GM21381 (cell line): ENCODE data around the gene TREM2.
"Not testable (repeated sequence)": the region's sequence is repeated elsewhere in the genome, so short reads cannot be mapped to it uniquely, and the experiment has no call there.

Experiments
- ATAC-seq: cut with Tn5 transposase; IDR thresholded peaks from one replicate; pipeline ENCODE4 v1.9.1; 2021; ENCODE audit warnings: mild to moderate bottlenecking, moderate library complexity; ENCODE audit not compliant: unreplicated experiment

The TREM2 gene

DNA sequence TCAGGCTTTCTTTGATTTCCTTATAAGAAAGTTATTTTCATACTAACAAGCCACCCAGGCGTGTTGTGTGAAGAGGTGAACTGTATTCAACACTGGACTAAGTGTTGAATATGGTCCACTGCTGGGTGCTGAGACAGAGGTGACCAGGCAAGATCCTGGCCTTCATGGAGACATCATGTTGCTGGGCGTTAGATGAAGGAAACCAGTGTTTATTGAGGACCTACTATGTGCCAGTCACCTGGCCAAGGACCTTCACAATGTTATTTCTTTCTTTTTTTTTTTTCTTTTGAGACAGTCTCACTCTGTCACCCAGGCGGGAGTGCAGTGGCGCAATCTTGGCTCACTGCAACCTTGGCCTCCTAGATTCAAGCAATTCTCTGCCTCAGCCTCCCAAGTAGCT is 6.9 kb downstream of the TREM2 start:
- ATAC-seq, result no peak

DNA sequence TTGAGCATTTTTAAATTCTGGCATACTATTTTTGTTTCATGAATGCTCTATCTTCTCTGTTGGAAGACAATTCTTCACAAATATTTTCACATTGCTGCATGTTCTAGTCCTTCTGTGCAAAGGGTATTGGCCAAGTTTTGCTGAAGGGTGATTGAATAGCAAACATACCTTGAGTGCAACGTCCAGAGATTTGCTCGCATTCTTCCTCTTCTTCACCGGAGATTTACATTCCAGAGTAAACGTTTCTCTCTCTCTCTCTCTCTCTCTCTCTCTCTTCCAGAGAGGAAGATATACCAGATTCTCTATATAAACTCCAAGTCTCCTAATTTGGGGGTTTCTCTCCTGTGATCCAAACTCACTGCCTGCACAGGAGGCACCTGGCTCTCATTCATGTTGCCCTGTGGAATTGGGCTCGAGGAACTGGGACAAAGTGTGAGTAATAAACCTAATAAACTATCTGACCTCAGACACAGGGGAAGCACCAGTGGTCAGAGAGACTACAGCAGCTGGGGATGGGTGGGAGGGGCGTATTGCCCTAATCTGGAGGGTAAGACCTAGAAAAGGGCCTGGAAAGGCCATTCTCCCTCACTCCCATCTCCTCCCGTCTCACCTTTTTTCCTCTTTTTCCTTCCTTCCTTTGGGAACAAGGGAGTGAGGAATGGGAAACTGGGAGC is 7.6 kb downstream of the TREM2 start:
- no peak for ATAC-seq

DNA sequence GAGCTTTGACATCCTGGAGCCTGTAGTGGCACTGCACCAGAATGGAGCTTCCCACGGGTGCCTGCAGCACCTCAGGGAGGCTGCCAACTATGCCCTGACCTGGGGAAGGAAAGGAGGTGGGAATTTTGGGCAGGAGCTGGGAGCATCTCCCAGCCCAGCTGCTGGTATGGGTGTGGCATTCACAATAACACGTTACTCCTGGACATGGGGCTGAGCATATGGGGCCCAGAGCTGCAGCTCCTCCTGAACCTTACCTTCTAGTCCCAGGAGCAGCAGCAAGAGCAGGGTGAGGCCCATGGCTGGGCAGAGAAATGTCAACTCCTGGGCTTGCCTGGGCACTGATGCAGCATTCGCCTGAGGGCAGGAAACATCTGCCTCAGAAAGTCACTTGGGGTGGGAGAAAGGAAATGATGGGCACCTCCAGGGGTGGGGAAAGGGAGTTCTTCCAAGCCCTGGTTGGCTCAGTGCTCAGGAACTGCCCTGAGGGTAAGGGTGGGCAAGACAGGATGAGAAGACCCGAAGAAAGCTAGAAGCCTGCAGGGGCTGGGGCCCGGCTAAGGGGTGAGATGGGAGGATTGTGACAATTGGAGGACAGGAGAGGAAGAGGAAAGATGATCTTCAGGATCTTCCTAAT is 8.8 kb downstream of the TREM2 start, which contains the start of gene TREML1:
TREML1 (minus strand) TSS at position 356 of the 634 bp plus-strand sequence; CDS start at position 297, 59 bp downstream.
- no peak for ATAC-seq

DNA sequence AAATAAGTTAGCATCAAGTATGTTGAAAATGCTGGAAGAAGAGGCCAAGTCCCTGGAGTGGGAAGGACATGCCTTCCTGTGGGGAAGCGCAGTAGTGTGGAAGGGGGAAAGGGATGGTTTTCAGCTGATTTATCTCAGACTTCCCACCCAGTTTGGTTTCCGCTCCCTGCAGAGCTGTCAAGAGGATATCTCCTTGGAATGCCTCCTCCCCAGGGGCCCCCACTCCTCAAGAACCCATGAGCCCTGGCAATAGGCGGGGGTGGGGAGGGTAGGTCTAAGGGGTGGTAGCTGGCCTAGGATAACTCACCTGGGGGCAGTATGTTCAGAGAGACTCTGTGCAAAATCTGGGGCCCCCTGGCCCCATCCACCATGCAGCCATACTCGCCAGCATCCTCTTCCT is 9.5 kb downstream of the TREM2 start:
- ATAC-seq, result no peak

DNA sequence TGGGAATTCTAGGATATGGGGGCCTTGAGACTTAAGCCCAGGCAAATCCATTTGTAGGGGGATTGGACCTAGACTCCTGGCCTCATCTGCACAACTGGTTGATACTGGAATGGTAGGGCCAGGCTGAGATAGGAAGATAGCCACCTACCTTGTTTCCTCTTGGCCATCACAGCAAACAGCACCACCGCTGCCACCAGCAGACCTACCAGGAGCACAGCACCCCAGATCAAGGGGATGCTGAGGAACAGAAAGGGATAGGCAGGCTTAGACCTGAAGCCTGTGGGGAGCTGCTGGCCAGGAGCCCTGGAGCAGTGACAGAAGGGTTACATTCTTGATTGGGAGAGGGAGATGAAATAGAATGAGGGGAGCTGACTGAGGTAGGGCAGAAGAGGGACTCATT is 12.2 kb downstream of the TREM2 start:
- no peak for ATAC-seq

DNA sequence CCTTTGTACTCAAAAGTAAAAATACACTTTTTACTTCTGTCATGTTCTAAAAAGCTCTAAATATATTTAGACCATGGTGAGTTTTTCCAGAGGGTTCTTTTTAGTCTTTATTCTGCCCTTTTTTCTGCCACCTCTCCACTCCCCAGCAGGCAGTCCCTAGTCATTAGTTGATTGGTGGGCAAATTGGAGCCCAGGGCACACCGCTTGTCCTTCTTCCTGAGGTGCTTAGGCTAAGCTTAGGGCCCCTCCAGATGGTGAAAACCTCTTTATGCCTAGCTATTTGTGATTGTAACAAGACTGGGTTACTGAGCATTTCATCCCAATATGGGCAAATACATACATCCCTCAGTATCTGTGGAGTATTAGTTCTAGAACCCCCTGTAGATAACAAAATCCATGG is 15.0 kb downstream of the TREM2 start:
- no peak for ATAC-seq

DNA sequence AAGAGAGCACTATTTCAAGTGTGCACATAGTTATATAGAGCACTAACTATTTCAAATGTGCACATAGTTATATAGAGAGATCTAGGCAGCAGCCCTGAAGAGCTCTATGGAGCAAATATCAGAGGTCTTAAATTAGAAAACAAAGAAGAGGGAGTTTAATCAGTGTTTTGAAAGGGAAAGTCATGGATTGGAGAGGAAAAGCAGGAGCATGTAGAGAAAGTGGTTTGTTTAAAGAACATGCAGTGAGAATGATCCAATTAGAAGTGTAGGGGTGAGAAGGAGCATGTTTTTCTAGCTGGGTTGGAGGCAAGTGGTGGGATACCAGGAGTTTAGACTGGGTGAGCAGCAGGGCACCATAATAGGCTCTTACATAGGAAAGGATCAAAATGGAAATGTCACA is 26.0 kb downstream of the TREM2 start:
- ATAC-seq, result no peak

DNA sequence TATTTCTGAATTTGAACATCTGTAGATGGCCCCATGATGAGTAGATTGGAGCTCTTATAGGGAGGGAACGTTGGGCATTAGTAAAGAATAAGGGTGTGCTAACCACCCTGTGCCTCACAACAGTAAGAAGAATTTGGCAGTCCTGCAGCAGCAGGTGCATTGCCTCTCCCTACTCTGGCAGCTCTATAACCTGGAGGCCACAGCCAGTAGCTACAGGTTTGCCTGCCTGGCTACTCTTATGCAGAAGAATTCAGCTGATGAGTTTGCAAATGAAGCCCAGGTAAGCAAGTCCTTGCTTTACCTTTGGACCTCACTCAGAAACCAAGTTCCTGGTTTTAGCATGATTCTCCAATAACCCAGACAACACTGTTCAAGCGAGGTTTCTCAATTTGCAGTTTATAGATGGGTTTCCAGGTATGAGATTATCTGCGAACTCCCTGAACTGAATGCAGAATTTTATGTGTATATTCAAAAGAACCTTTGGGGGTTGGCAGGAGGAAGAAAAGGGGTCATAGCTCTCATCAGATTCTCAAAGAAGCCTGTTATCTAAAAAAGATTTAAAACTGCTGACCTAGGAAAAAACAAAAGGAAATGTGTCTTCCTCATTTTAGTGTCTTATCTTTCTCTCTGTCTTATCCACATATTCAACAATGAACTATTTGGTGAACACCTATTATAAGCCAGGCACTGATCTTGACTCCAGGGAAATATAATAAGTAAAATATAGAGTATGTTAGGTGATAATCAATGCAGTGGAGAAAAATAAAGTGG is 27.7 kb downstream of the TREM2 start:
- ATAC-seq, result no peak

DNA sequence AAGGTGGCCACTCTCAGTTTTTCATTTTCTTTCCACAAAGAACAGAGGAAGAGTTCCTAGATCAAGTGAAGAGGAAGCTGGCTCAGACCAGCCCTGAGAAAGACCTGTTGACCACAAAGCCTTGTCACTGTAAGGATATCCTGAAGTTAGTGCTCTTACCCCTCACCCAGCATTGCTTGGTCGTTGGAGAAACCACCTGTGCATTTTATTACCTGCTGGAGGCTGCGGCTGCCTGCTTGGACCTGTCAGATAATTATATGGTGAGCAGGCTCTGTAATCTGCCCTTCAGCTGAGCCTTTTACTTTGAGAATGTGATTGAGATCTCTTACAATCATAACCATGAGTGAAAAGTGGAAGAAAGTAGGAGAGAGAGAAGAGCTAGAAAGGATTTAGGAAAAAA is 30.7 kb downstream of the TREM2 start:
- ATAC-seq, result no peak

DNA sequence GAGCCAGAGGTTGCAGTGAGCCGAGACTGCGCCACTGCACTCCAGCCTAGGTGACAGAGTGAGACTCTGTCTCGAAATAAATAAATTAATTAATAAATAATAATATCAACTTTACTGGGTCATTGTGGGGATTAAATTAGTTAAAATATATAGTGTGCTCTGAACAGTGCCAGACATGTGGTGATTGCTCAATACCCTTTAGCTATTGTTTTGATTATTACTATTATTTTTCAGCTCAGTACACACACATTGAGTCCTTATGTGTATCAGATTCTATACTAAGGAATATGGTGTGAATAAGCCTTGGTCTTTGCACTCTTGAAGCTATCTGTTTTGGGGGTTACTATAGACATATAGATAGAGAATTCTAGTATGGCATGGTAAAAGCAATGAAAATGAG is 37.6 kb downstream of the TREM2 start:
- ATAC-seq, result no peak

DNA sequence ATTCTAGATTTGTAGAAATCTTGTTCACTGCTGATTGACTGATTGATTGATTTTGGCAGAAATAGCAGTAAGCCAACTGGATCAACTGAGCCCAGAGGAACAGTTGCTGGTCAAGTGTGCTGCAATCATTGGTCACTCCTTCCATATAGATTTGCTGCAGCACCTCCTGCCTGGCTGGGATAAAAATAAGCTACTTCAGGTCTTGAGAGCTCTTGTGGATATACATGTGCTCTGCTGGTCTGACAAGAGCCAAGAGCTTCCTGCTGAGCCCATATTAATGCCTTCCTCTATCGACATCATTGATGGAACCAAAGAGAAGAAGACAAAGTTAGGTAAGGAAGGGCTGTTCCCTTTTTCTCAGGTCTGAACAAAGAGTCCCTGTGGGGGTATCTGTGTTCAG is 40.0 kb downstream of the TREM2 start:
- ATAC-seq, result no peak

DNA sequence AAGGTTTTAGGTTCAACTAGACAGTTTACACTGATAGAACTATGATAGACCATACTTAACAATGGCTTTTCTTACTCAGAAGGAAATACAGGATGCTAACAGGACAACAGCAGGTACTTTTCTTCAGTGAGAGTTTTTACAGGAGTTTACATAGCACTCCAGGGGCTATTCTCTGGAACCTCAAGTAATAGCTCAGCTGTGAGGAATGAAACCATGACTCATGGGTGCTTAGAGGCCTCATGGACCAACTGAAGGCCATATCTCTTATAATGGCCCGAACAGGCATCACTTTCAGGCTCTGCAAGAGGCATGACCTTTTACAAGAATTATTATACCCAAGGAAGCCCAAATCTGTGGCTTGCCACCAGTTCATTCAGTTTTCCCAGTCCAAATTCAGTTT is 40.5 kb downstream of the TREM2 start:
- ATAC-seq, result no peak

DNA sequence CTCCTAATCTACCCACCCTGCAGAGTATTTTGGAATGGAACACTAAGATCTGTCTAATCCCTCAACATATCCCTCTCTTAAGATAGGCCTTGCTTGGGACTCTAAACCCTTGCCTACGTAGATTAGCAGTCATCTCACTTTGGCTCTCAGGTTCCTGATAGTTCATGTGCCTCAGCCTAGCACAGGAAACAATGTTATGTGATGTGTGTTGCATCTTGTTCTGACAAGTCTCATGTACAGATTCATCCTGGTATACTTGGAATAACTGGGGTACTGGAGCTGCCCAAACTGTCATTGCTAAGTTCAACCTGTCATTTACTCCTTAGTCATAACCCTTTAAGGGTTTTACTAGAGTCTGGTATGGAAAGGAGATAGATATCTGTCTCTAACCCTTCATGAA is 42.9 kb downstream of the TREM2 start:
- no peak for ATAC-seq

DNA sequence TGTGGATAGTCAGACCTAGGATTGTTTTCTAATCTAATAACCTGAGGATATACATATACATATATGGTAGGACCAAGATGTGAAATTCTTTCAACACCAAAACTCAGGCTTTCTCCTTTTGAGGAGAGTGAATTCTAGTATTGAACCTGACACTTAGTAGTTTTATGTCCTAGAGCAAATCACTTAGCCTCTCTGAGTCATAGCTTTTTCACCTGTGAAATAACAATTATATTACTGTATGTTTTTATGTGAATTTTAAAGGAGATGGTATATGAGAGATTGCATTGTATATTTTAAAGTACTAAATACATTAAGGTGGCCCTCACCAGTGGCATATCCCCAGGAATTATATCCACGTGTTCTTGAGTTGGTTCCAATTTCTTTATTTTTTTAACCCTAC is 43.4 kb downstream of the TREM2 start:
- no peak for ATAC-seq

DNA sequence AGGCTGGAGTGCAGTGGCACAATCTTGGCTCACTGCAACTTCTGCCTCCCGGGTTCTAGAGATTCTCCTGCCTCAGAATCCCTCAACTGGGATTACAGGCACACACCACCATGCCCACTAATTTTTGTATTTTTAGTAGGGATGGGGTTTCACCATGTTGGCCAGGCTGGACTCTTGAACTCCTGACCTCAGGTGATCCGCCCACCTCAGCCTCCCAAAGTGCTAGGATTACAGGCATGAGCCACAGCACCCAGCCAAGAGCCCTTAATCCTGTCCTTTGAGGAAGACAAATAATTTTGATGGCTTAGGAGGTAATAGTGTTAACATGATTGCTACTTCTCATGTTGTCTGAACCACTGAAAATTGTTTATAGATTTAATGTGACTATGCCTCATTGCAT is 47.9 kb downstream of the TREM2 start:
- ATAC-seq, result not testable (repeated sequence)

DNA sequence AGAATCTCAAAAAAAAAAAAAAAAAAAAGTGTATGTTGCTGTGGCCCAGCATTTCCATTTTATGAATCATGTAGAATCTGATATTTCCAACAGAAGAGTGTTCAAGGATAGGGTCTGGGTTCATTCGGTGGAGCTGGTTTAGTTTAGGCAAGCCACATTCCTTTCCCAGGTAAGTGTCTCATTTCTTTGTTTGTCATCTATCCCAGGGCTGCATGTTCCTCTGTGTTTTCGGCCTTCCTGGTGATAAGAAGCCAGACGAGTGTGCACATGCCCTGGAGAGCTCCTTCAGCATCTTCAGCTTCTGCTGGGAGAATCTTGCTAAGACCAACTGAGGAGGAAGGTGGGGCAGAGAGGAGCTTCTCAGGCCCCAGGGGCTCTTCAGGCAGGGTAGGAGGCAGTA is 51.9 kb downstream of the TREM2 start:
- no peak for ATAC-seq
